GM19468 (cell line): ENCODE results near the gene RARRES2.

ENCODE experiments used
- ATAC-seq: cut with Tn5 transposase; IDR thresholded peaks from one replicate; pipeline ENCODE4 v1.9.1; 2021; ENCODE audit warnings: mild to moderate bottlenecking, moderate library complexity, moderate number of reproducible peaks; ENCODE audit not compliant: unreplicated experiment; ENCODE audit errors: extremely low read depth

The RARRES2 gene

DNA sequence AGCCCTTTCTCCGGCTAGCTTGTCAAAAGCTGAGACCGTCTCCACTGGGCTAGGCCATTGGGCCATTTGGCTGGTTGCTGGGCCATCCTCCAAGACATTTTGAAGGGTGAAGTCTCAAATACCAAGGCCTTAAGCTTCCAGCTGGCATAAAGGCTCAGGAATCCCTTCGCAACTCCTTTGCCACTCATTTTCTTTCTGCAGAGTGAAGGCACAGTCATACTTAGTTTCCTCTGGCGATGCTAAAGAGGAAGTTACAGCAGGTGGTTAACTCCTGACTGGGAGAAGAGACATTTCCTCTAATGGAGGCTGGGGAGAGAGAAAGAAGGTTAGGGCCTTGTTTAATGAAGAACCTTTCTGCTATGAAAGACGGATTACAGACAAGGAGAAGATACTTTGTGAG lies 22.4 kb upstream of the RARRES2 start:
- ATAC-seq: no peak

DNA sequence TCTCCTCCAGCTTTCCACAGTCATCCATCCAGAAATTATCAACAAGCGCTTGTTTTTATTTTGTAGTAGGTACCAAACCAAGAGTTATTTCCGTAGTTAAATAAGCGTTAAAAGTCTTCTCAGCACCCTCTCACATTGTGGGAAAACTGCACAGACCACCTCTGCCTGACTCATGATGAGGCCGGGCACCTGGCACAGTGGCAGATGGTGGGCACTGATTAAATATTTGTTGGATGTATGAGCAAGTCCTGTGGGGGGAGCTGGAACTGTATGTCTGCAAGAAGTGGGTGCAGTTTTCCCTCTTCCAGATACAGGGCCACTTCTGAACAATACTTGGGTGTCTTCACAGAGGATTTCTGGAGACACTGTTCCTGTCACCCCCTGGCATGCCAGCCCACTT lies 21.9 kb upstream of the RARRES2 start:
- no peak for ATAC-seq

DNA sequence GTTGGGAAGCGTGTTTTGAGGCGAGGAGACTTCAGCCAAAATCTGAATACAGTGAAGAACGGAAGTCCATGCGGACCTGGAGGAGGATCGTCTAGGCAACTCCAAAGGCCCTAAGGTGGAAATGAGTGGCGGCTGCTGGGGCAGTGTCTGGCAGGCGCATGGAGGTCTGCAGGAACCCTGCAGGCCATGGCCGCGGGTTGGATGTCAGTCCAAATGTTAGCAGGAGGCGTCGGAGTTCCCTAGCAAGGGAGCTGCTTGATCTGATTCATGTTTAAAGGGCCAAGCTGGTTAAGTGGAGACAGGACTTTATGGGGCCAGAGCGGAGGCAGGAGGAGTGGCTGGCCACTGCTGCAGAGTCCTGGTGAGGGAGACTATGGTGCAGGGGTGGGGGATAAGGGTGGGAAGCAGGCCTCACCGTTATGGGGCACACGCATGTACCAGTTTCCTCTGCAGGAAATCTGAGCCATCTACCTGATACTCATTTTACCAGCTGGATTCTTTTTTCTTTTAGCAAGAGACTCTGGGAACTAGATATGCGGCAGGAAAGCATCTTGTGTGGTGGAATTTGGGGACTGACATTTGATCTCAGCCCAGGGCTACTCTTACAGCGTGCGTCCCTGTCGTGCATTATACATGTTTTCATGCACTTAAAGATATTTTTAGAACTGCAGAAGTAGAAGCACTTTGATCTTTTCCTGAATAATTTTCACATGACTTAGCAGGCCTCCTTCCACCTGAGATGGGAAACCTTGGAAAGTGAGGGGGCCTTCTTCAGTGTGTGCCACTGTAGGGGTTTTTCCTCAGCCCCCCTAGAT lies 20.6 kb upstream of the RARRES2 start:
- ATAC-seq: no peak

DNA sequence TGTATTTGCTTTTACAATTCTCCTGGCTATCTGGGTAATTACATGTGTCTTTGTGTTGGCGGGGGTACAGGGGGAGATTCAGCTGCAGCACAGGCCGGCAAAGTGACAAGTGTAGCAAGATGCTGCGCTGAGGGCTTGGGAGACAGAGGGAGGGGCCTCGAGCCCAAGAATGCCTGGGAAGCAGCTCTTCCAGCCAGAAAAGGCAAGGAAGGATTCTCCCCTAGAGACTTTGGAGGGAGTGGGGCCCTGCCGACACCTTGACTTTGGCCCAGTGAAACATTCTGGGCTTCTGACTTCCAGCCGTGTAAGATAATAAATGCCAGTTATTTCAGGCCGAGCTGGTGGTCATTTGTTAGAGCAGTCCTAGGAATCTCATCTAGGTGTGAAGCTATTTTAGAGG lies 20.0 kb upstream of the RARRES2 start:
- no peak for ATAC-seq

DNA sequence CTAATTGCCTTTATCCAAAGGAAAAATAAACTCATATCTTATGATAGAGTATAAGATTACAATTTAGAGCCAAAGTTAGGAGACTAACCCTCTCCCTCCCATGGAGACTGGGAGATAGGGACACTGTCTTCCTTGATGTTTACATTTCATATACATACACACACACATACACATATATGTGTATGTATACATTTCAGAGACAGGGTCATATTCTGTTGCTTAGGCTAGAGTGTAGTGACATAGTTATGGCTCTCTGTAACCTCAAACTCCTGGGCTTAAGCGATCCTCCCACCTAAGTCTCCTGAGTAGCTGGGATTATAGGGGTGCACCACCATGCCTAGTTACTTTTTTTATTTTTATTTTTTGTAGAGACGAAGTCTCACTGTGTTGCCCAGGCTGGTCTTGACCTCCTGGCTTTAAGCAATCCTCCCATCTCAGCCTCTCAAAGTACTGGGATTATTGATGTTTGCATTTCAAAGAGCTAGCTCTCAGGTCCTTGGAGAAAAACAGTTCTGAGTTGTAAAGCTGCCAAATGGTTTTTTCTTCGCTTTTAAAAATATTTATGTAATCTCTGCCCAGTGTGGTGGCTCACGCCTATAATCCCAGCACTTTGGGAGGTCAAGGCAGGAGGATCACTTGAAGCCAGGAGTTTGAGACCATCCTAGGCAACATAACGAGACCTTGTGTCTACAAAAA lies 19.1 kb upstream of the RARRES2 start:
- ATAC-seq: no peak

DNA sequence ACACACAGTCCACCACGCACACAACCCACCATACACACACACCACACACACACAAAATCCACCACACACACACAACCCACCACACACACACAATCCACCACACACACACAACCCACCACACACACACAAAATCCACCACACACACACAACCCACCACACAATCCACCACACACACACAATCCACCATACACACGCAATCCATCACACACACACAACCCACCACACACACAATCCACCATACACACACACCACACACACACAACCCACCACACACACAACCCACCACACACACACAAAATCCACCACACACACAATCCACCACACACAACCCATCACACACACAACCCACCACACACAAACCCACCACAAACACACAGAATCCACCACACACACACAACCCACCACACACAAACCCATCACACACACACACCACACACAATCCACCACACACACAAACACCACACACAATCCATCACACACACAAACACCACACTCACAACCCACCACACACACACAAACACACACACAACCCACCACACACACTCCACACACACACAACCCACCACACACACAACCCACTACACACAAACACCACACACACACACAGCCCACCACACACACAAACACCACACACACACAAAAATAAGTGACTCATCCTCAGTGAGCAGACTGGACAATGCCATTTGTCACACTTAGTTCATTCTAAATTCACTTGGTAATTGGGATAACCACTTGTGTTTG lies 18.4 kb upstream of the RARRES2 start:
- ATAC-seq: no peak

DNA sequence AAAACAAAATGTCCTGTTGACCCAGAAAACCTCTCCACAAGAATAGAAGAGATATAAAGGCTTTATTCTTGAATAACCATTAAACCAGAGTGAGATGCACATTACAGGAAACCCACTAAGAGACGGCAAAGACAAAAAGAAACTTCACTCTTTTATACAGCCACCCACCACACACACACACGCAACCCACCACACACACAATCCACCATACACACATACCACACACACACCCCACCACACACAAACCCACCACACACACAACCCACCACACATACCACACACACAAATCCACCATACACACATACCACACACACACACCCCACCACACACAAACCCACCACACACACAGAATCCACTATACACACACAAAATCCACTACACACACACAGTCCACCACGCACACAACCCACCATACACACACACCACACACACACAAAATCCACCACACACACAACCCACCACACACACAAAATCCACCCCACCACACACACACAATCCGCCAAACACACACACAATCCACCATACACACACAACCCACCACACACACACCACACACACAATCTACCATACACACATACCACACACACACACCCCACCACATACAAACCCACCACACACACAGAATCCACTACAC lies 17.7 kb upstream of the RARRES2 start:
- ATAC-seq: no peak

DNA sequence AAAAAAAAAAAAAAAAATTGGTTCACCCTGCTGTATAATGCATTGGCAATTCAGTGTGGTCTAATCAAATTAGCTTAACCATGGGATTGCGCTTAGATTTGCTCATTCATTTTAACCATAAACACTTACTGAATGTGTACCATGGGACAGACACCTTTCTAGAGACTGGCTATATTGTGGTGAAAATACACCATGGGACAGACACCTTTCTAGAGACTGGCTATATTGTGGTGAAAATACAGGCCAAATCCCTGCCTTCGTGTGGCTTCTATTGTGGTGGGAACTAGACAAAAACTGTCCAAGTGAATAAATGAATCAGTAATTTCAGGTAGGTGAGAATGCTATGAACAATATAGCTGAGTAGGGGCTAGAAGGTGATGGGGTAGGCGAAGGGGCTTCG lies 17.0 kb upstream of the RARRES2 start:
- ATAC-seq: no peak

DNA sequence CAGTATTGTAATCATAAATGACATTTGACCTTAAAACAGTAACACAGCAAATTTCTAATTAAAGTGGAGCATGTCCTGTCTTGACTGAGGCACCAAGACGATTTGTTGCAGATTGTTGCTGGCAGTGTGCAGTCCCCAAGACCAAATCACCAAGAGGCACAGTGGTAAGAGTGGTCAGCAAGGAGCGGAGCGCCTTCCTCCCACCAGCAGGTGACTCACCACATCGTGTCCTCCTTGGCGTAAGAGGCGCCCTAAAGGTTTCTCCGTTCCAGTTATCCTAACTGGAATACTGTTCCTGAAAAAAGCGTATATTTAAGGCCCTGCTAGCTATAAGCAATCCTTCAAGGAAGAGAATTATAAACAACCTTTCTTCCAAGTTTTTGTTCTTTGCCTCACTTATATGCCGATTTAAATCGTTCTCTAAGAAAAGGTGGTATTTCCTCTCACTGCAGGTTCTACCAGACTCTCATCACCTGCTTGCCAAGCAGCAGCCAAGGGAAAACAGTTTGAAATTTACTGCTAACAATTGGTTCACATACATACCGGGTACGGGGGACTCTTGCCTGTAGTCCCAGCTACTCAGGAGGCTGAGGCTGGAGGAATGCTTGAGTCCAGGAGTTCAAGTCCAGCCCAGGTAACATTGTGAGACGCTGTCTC lies 16.5 kb upstream of the RARRES2 start:
- ATAC-seq: no peak

DNA sequence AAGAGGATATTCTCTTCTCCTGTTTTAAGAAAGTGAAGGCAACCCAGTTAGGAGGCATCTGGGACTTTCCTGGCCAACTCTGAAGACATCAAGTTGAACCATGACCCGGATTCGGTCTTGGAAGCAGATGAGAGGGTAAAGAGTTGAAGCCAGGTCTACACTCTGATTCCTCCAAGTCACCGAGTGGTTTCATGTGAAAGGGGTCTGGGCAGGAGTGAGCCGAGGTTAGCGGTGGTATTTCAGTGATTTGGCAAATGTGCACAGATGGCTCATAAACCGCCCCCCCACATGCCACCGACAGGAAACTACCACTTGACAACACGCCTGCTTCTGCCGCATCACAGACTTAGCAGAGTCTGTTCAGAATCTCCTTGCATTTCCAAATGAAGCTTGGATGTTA lies 15.8 kb upstream of the RARRES2 start:
- ATAC-seq: no peak

DNA sequence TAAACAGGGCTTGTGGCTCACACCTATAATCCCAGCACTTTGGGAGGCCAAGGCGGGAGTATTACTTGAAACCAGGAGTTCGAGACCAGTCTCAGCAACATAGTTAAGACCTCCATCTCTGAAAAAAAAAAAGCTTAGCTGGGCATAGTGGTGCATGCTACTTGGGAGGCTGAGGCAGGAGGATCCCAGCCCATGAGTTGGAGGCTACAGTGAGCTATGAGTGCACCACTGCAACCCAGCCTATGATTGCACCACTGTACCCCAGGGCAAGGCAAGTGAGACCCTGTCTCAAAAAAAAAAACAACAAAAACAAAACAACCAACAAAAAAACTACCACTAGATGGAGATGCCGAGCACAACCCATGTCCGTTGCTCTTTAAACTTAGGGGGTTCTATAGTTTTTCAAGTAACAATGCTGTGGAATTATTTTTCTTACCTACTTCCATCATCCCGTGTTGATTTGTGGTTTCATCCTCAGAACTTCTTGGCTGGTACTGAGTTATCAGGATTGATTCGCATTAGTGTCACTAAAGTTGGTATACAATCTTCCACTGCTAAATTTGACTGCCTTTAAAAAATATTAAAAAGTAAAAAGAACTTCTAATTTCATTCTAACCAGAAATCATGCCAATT lies 15.0 kb upstream of the RARRES2 start:
- no peak for ATAC-seq

DNA sequence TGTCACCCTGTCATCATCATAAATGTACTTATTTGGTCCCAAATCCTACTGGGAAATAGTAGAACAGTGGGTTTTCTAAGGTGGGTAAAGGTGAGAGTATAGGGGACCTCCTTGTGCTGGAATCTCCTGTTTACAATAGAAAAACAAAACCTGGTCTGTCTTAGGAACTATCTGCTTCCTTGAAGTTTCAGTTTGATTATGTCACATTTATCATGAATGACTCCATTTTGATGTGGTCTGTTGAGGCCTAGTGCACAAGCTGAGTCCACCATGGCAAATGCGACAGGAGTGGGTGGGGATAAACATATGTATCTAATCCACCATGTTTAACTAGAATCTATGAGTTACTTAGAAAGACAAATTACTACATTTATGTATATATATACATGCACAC lies 14.2 kb upstream of the RARRES2 start:
- ATAC-seq: no peak

DNA sequence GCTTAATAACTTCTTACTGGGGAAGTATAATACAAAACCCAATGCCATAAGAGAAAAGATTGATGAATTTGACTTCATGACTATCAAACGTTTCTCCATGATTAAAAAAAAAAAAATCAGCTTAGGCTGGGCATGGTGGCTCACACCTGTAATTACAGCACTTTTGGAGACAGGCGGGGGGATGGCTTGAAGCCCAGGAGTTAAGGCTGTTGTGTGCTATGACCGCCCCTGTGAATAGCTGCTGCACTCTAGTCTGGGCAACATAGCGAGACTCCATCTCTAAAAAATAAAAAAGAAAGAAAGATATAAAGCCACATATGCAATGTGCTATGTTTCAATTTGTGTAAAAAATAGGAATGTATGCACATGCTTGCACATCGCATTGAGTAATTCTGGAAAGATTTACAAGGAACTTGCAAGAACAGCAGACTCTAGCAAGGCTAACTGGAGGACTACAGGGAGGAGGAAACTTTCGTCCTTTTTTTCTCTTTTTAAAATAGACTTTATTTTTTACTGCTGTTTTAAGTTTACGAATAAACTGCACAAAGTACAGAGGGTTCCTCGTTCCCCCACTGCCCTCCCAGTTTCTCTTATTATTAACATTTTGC lies 10.3 kb upstream of the RARRES2 start:
- ATAC-seq: no peak

DNA sequence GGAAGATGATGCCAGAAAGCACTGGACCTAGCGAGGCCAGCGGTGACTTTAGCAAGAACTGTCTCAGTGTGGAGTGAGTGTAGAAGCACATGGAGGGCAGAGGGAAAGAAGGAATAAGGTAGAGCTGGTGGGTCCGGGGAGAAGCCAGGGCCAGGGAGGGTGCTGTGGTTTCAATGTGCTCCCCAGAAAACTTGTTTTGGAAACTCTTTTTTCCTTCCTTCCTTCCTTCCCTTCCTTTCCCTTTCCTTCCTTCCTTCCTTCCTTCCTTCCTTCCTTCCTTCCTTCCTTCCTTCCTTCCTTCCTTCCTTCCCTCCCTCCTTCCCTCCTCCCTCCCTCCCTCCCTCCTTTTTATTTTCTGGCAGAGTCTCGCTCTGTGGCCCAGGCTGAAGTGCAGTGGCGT lies 5.5 kb upstream of the RARRES2 start:
- no peak for ATAC-seq

DNA sequence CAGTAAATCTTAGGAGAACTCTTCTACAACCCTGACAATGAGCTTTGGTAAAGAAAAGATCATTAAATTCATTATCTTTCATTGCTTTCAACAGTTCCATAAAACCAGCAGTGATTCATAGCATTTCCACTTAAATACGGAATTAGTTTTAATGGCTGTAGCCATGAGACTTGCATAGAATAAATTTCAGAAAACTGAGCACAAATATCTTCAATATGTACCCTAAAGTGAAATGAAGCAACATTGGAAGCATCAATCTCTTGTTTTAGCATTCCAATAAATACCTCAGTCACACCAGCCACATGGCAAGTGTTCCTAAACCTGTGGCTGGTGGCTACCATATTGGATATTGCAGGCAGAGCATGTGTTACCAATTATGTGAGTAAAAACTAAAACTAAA lies 3.6 kb upstream of the RARRES2 start:
- no peak for ATAC-seq

DNA sequence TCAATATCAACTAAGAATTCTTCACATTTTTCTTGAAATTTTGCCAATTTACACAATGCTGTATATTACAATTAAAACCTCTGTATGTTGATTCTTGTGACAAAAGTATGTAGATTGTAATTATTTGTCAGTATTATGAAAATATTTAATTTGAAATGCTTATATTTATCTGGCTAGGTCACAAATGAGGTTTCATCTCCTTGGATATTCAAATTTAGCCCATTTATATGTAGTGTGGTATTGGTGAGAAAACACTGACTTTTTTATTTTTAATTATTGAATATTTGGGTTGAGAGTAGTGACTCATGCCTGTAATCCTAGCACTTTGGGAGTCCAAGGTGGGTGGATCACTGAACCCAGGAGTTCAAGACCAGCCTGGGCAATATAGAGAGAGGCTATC lies 2.9 kb upstream of the RARRES2 start:
- ATAC-seq: no peak

DNA sequence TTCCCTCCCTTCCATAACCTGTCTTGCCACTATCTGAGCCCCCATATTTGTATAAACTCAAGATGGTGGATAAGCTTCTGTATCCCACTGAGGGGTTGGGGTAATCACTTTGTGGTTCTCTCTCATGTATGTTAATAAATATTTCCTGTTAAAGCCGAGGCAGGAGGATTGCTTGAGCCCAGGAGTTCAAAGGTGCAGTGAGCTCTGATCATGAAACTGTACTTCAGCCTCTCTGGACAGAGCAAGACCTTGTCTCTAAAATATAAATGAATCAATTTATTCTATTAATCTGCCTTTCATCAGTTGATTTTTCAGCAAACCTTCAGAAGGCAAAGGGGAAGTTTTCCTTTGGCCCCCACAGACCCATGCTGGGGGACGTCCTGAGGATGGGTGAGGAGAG lies 1.8 kb upstream of the RARRES2 start:
- ATAC-seq: no peak

DNA sequence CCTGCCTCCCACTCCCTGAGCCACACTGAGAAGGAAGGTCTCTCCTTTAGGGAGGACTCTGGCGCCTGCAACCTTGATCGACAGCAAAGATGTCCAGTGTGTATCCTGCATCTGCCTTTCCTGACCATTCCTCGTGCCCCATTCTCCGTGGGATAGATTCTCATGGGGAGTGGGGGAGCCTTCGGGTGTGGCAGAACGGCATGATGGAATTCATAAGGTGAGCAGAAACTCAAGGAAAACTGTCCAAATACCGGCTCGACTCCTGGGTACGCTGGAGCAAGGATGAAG lies 636 bp upstream of the RARRES2 start:
- no peak for ATAC-seq

DNA sequence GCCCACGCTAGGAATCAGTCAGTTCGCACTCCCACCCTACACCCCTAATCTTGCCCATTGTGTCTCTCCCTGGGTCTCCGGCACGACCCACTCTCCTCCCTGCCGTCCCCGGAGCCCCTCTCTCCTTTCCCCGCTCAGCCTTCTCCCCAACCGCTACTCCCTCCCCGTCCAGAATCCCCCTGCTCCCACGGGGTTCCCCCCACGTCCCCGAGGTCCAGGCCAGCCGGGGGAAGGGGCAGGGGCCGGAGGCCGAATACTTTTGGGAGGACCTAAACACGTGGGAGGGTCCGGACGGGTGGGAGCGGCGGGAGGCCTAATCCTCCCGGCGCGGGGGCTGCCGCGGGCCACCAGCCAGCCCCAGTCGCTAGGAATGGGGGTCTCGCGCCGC lies 560 bp downstream of the RARRES2 start:
- no peak for ATAC-seq
